OCI-LY7 (cell line): ENCODE measurements around the gene PDLIM1. TPM values are rescaled to one million over a fixed set of nuclear protein-coding genes. Genes with fewer than 3 reads are reported as not detected.

Experiments used
- BruUV-seq: library from RNA; stranded (reverse); fragments of 400-500 nt; replicated peaks from 2 replicates; lab custom pipeline; 2021; lab: Mats Ljungman, UMichigan
- CTCF ChIA-PET: fragments of 300-600 bp; sonication (Branson Sonifier 250); formaldehyde crosslinking; loops from one replicate; lab custom pipeline; 2022; ENCODE audit warnings: antibody characterized with exemption; ENCODE audit not compliant: unreplicated experiment; lab: Charles Lee
- POLR2A ChIA-PET: fragments of 300-600 bp; sonication (Branson Sonifier 250); formaldehyde crosslinking; loops from one replicate; lab custom pipeline; 2022; ENCODE audit warnings: antibody characterized with exemption; lab: Charles Lee
- DNase-seq: peaks from one replicate; pipeline ENCODE4 v3.0.0-alpha.2; 2015; ENCODE audit warnings: low spot score
- H2AFZ ChIP-seq: fragments of 200-600 bp; sonication (generic), shearing (Covaris generic); 2 replicates; pipeline ENCODE4 v1.6.1; 2014; ENCODE audit warnings: mild to moderate bottlenecking, antibody characterized with exemption, low read length, moderate library complexity
- H3K27ac ChIP-seq: fragments of 200-600 bp; sonication (generic); 2 replicates; pipeline ENCODE4 v1.5.1; 2014; ENCODE audit warnings: mixed run types, low read depth, mild to moderate bottlenecking, moderate library complexity, low read length, inconsistent platforms; ENCODE audit not compliant: poor library complexity, severe bottlenecking
- H3K36me3 ChIP-seq: fragments of 200-600 bp; sonication (generic); 2 replicates; pipeline ENCODE4 v1.6.1; 2014; ENCODE audit warnings: mild to moderate bottlenecking, antibody characterized with exemption, low read length, moderate library complexity, mixed read lengths; ENCODE audit not compliant: insufficient read depth
- H3K4me1 ChIP-seq: fragments of 200-600 bp; sonication (generic); 2 replicates; pipeline ENCODE4 v1.5.1; 2014; ENCODE audit warnings: mild to moderate bottlenecking, low read length; ENCODE audit not compliant: insufficient read depth, poor library complexity, severe bottlenecking
- H3K4me2 ChIP-seq: fragments of 200-600 bp; sonication (generic); 2 replicates; pipeline ENCODE4 v1.6.1; 2014; ENCODE audit warnings: mild to moderate bottlenecking, low read length
- H3K4me3 ChIP-seq: fragments of 200-600 bp; sonication (generic); 2 replicates; pipeline ENCODE4 v1.5.1; 2014; ENCODE audit warnings: mild to moderate bottlenecking, low read depth, low read length; ENCODE audit not compliant: poor library complexity, severe bottlenecking
- H3K79me2 ChIP-seq: fragments of 200-600 bp; sonication (generic); 2 replicates; pipeline ENCODE4 v1.6.1; 2016; ENCODE audit warnings: low read depth, mild to moderate bottlenecking, low read length, moderate library complexity, mixed read lengths; ENCODE audit not compliant: insufficient read depth
- H3K9me2 ChIP-seq: fragments of 200-600 bp; sonication (generic); 2 replicates; pipeline ENCODE4 v1.6.1; 2016; ENCODE audit warnings: mild to moderate bottlenecking, low read length, mixed read lengths; ENCODE audit not compliant: insufficient read depth
- H3K9me3 ChIP-seq: fragments of 200-600 bp; sonication (generic); 2 replicates; pipeline ENCODE4 v1.6.1; 2014; ENCODE audit warnings: mild to moderate bottlenecking, mixed run types, low read length, mixed read lengths
- H4K20me1 ChIP-seq: fragments of 200-600 bp; sonication (generic); 2 replicates; pipeline ENCODE4 v1.6.1; 2014; ENCODE audit warnings: mild to moderate bottlenecking, antibody characterized with exemption, low read length, moderate library complexity, mixed read lengths; ENCODE audit not compliant: insufficient read depth
- CTCF ChIP-seq: fragments of 200-600 bp; sonication (generic); conservative IDR thresholded peaks from 2 replicates; pipeline ENCODE4 v1.5.1; 2014; ENCODE audit warnings: mild to moderate bottlenecking, antibody characterized with exemption, low read length, moderate library complexity, mixed read lengths
- EZH2phosphoT487 ChIP-seq: fragments of 200-600 bp; sonication (generic); IDR thresholded peaks from 2 replicates; pipeline ENCODE4 v1.6.1; 2018; ENCODE audit warnings: low read depth, borderline replicate concordance, mild to moderate bottlenecking, mixed run types, antibody characterized with exemption, low read length, moderate library complexity, mixed read lengths
- intact Hi-C: fragments of 100-400 bp; cut with micrococcal nuclease; formaldehyde crosslinking; loops from one replicate; pipeline ENCODE4 v1.10.0; 2022; ENCODE audit not compliant: unreplicated experiment
- total RNA-seq, 2 experiments: library from RNA; depleted of rRNA in 1 of 2; stranded (reverse); fragments of >200 nt in 1 of 2; shearing (Covaris generic) in 1 of 2; gene quantifications; 2 replicates each; pipeline ENCODE4 v1.2.3, GENCODE V29; 2014 to 2022

PDLIM1 gene
- total RNA-seq, 2 experiments from 2014 or later = 22.3 to 105 TPM

GRCh38 chr10:95335933-95336699, 45.3 kb upstream of the PDLIM1 start:
- Histone ChIP-seq H2AFZ (no peak overlapping the region), H3K4me3 (no peak overlapping the region), H3K79me2 (no peaks in the 10 kb centered on the region), H4K20me1 (no peaks in the 10 kb centered on the region), H3K36me3 (no peaks in the 10 kb centered on the region), H3K4me2 (no peak overlapping the region), H3K9me3 (no peaks in the 10 kb centered on the region), H3K27ac (no peak overlapping the region), H3K9me2 (no peaks in the 10 kb centered on the region), H3K4me1 (no peaks in the 10 kb centered on the region)
- BruUV-seq = no TSS peak
- TF ChIP-seq EZH2phosphoT487 (no peak), CTCF (no peak)
- CTCF ChIA-PET = no interaction called here
- POLR2A ChIA-PET = no interaction called here
- DNase-seq = no peak
- intact Hi-C loops = no loop called here

GRCh38 chr10:95334805-95335144, 44.0 kb upstream of the PDLIM1 start:
- Histone ChIP-seq H3K9me2 (no peaks in the 10 kb centered on the region), H3K27ac (no peak overlapping the region), H3K4me1 (no peaks in the 10 kb centered on the region), H3K36me3 (no peaks in the 10 kb centered on the region), H2AFZ (no peak overlapping the region), H3K9me3 (no peaks in the 10 kb centered on the region), H3K79me2 (no peaks in the 10 kb centered on the region), H4K20me1 (no peaks in the 10 kb centered on the region), H3K4me2 (no peak overlapping the region), H3K4me3 (no peak overlapping the region)
- ChIA-PET CTCF (no interaction called here), POLR2A (no interaction called here)
- intact Hi-C loops = no loop called here
- DNase-seq = no peak
- BruUV-seq = no TSS peak
- TF ChIP-seq EZH2phosphoT487 = no peak
- no peak for TF ChIP-seq CTCF
